H9 (cell line): ENCODE data around the gene EXOC3L4. TPM values are rescaled to one million over a fixed set of nuclear protein-coding genes. Genes with fewer than 3 reads are reported as not detected.

Experiments
- DNase-seq: peaks from one replicate; pipeline ENCODE4 v3.0.0-alpha.2; 2017
- H2AFZ ChIP-seq: one replicate; pipeline ENCODE4 v1.6.1; 2013; ENCODE audit warnings: mild to moderate bottlenecking, low read length, control low read depth, moderate library complexity
- H2AK5ac ChIP-seq: 2 replicates; pipeline ENCODE4 v1.6.1; 2013; ENCODE audit warnings: low read length, control low read depth, mixed read lengths; ENCODE audit not compliant: insufficient read length
- H2BK120ac ChIP-seq: one replicate; pipeline ENCODE4 v1.6.1; 2013; ENCODE audit warnings: low read depth, mild to moderate bottlenecking, low read length, control low read depth, inconsistent platforms; ENCODE audit not compliant: poor library complexity, severe bottlenecking
- H2BK12ac ChIP-seq: 2 replicates; pipeline ENCODE4 v1.6.1; 2013; ENCODE audit warnings: low read length, control low read depth, mixed read lengths, low read depth; ENCODE audit not compliant: insufficient read length
- H2BK15ac ChIP-seq: 2 replicates; pipeline ENCODE4 v1.6.1; 2013; ENCODE audit warnings: low read depth, low read length, control low read depth
- H2BK20ac ChIP-seq: one replicate; pipeline ENCODE4 v1.6.1; 2013; ENCODE audit warnings: low read depth, mild to moderate bottlenecking, low read length, control low read depth, inconsistent platforms; ENCODE audit not compliant: poor library complexity, severe bottlenecking
- H2BK5ac ChIP-seq: 2 replicates; pipeline ENCODE4 v1.6.1; 2013; ENCODE audit warnings: low read length, control low read depth, mixed read lengths; ENCODE audit not compliant: insufficient read length
- H3K14ac ChIP-seq: 2 replicates; pipeline ENCODE4 v1.6.1; 2013; ENCODE audit warnings: low read length, control low read depth; ENCODE audit not compliant: insufficient read depth
- H3K18ac ChIP-seq: 2 replicates; pipeline ENCODE4 v1.6.1; 2013; ENCODE audit warnings: low read depth, mild to moderate bottlenecking, mixed read lengths, low read length, control low read depth; ENCODE audit not compliant: insufficient read length
- H3K23ac ChIP-seq: 2 replicates; pipeline ENCODE4 v1.6.1; 2013; ENCODE audit warnings: low read length, control low read depth, mixed read lengths, low read depth; ENCODE audit not compliant: insufficient read length
- H3K23me2 ChIP-seq: 2 replicates; pipeline ENCODE4 v1.6.1; 2013; ENCODE audit warnings: low read depth, mild to moderate bottlenecking, mixed read lengths, low read length, control low read depth; ENCODE audit not compliant: insufficient read length, poor library complexity, severe bottlenecking
- H3K27ac ChIP-seq: 2 replicates; pipeline ENCODE4 v1.5.1; 2013; ENCODE audit warnings: low read length, control low read depth, mixed read lengths, low read depth; ENCODE audit not compliant: insufficient read length
- H3K27me3 ChIP-seq: 2 replicates; pipeline ENCODE4 v1.6.1; 2013; ENCODE audit warnings: low read length, control low read depth, inconsistent platforms; ENCODE audit not compliant: insufficient read depth
- H3K4ac ChIP-seq: 2 replicates; pipeline ENCODE4 v1.6.1; 2013; ENCODE audit warnings: low read depth, mild to moderate bottlenecking, control low read depth, inconsistent platforms, low read length, moderate library complexity
- H3K4me1 ChIP-seq: 2 replicates; pipeline ENCODE4 v1.6.1; 2013; ENCODE audit warnings: low read length, control low read depth, inconsistent platforms; ENCODE audit not compliant: insufficient read depth
- H3K4me2 ChIP-seq: 2 replicates; pipeline ENCODE4 v1.6.1; 2013; ENCODE audit warnings: low read length, control low read depth, mixed read lengths; ENCODE audit not compliant: insufficient read length, insufficient read depth
- H3K56ac ChIP-seq: 2 replicates; pipeline ENCODE4 v1.6.1; 2013; ENCODE audit warnings: low read depth, mild to moderate bottlenecking, mixed read lengths, low read length, control low read depth; ENCODE audit not compliant: insufficient read length
- H3K79me1 ChIP-seq: 2 replicates; pipeline ENCODE4 v1.6.1; 2013; ENCODE audit warnings: low read depth, mild to moderate bottlenecking, moderate library complexity, low read length, control low read depth, inconsistent platforms; ENCODE audit not compliant: insufficient read depth, poor library complexity, severe bottlenecking
- H3K79me2 ChIP-seq: 2 replicates; pipeline ENCODE4 v1.6.1; 2013; ENCODE audit warnings: low read length, control low read depth, inconsistent platforms; ENCODE audit not compliant: insufficient read depth
- H3K9ac ChIP-seq: 2 replicates; pipeline ENCODE4 v1.6.1; 2013; ENCODE audit warnings: low read length, control low read depth, mixed read lengths; ENCODE audit not compliant: insufficient read length; ENCODE audit errors: extremely low read depth
- H3K9me3 ChIP-seq: one replicate; pipeline ENCODE4 v1.6.1; 2013; ENCODE audit warnings: low read depth, low read length, inconsistent platforms; ENCODE audit not compliant: control insufficient read depth
- H3T11ph ChIP-seq: one replicate; pipeline ENCODE4 v1.6.1; 2013; ENCODE audit warnings: mild to moderate bottlenecking, low read length, control low read depth, inconsistent platforms
- H4K20me1 ChIP-seq: one replicate; pipeline ENCODE4 v1.6.1; 2013; ENCODE audit not compliant: control insufficient read depth, insufficient read length, insufficient read depth
- H4K5ac ChIP-seq: 2 replicates; pipeline ENCODE4 v1.6.1; 2013; ENCODE audit warnings: low read depth, mild to moderate bottlenecking, mixed read lengths, low read length, control low read depth; ENCODE audit not compliant: insufficient read length
- H4K8ac ChIP-seq: replicated peaks from 2 replicates; pipeline ENCODE4 v1.6.1; 2013; ENCODE audit warnings: low read length, control low read depth, mixed read lengths, low read depth; ENCODE audit not compliant: insufficient read length
- H4K91ac ChIP-seq: 2 replicates; pipeline ENCODE4 v1.6.1; 2013; ENCODE audit warnings: low read depth, mild to moderate bottlenecking, moderate library complexity, mixed read lengths, low read length, control low read depth; ENCODE audit not compliant: insufficient read length
- H3K27ac Mint-ChIP-seq, 3 experiments: 2 replicates in 2 of 3; 3 replicates in 1 of 3; pipeline ENCODE4 v1.8.0; 2020 to 2021; ENCODE audit warnings: mixed read lengths in 3 of 3, mild to moderate bottlenecking in 1 of 3, moderate library complexity in 1 of 3
- H3K27me3 Mint-ChIP-seq: 2 replicates; pipeline ENCODE4 v1.8.0; 2021; ENCODE audit warnings: low read depth, mild to moderate bottlenecking, moderate library complexity, mixed read lengths
- H3K36me3 Mint-ChIP-seq, 3 experiments: 2 replicates in 2 of 3; 3 replicates in 1 of 3; pipeline ENCODE4 v1.8.0; 2020 to 2021; ENCODE audit warnings: low read depth in 3 of 3, mixed read lengths in 3 of 3; ENCODE audit not compliant: insufficient read depth in 1 of 3
- H3K4me1 Mint-ChIP-seq, 2 experiments: 2 replicates each; pipeline ENCODE4 v1.8.0; 2020; ENCODE audit warnings: mixed read lengths in 2 of 2
- H3K4me3 Mint-ChIP-seq, 2 experiments: 2 replicates in 1 of 2; 3 replicates in 1 of 2; pipeline ENCODE4 v1.8.0; 2020 to 2021; ENCODE audit warnings: mild to moderate bottlenecking in 2 of 2, mixed read lengths in 2 of 2, moderate library complexity in 1 of 2
- H3K9me3 Mint-ChIP-seq, 2 experiments: 2 replicates in 1 of 2; 3 replicates in 1 of 2; pipeline ENCODE4 v1.8.0; 2020; ENCODE audit warnings: mild to moderate bottlenecking in 2 of 2, mixed read lengths in 2 of 2, moderate library complexity in 1 of 2
- WGBS: extraction: QIAGEN DNeasy Blood & Tissue Kit; methylation state at CpG from one replicate; pipeline ENCODE4 v1.1.7; 2013; ENCODE audit warnings: missing lambda C conversion rate, low lambda C conversion rate, mixed read lengths; ENCODE audit not compliant: insufficient read length; ENCODE audit errors: extremely low coverage; 5-methylcytosine and 5-hydroxymethylcytosine counted together
- total RNA-seq: library from RNA; stranded (reverse); gene quantifications from 2 replicates; pipeline ENCODE4 v1.2.1, GENCODE V29; 2021
- TF ChIP-seq, protein P1 (sequence below): fragments of 200-600 bp; sonication (generic); conservative IDR thresholded peaks from 3 replicates; pipeline ENCODE4 v1.8.0; 2021; ENCODE audit warnings: antibody characterized with exemption, mild to moderate bottlenecking

The EXOC3L4 gene
- total RNA-seq, 1 experiment from 2014 or later = 0.42 TPM

DNA sequence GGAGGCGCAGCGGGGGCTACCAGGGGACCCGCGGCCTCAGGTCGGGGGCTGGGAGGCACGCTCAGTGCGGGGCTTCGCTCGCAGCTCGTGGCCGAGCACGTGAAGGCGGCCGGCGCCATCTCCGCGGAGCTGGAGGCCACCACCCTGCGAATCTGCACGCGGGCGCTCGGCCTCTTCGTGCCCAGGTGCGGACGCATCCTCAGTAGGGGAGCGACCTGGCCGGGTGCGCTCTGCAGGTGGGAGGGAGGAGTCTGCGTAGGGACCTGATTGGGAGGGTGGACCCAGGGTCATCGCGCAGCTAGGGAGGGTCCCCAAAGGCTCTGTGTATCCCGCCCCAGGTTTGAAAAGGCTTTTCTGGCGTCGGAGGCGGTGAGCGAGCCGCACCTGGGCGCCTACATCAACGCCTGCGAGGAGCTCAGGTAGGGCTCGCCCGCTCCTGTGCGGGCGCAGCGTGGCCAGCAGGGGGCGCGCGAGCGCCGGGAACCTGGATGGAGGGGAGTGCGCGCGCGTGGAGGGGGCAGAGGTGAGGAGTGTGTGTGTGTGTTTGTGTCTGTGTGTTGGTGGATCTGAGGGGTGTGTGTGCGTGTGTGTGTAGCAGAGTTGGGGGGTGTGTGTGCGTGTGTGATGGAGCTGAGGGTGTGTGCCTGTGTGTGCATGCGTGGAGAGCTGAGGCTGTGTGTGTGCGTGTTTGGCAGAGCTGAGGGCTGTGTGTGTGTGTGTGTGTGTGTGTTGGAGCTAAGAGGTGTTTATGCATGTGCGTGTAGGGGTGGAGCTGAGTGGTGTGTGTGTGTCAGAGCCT lies 10.3 kb downstream of the EXOC3L4 start:
- Histone ChIP-seq H2BK12ac (no peak overlapping the region), H3K9ac (no peak overlapping the region), H3K79me1 (no peaks in the 10 kb centered on the region), H3K79me2 (no peaks in the 10 kb centered on the region), H3K9me3 (no peaks in the 10 kb centered on the region), H2BK15ac (no peak overlapping the region), H3K23me2 (peaks cover under 1% of the 10 kb centered on the region), H3K27me3 (no peaks in the 10 kb centered on the region), H2BK5ac (no peak overlapping the region), H4K8ac (no peak overlapping the region), H3K23ac (no peak overlapping the region), H3T11ph (no peak overlapping the region), H2BK120ac (no peak overlapping the region), H3K4me1 (no peaks in the 10 kb centered on the region; the same call in 1 of the 2 replicates), H4K20me1 (no peaks in the 10 kb centered on the region), H3K18ac (peak overlapping the region; percentile 31), H2AK5ac (no peak overlapping the region), H2AFZ (no peak overlapping the region), H4K91ac (no peak overlapping the region), H3K4ac (no peak overlapping the region), H4K5ac (no peak overlapping the region), H2BK20ac (no peak overlapping the region), H3K14ac (0 out of 2 replicates have a peak overlapping the region, but pooled peaks have one; percentile 37), H3K4me2 (no peak overlapping the region), H3K56ac (no peak overlapping the region), H3K27ac (no peak overlapping the region)
- TF ChIP-seq, protein P1, sequence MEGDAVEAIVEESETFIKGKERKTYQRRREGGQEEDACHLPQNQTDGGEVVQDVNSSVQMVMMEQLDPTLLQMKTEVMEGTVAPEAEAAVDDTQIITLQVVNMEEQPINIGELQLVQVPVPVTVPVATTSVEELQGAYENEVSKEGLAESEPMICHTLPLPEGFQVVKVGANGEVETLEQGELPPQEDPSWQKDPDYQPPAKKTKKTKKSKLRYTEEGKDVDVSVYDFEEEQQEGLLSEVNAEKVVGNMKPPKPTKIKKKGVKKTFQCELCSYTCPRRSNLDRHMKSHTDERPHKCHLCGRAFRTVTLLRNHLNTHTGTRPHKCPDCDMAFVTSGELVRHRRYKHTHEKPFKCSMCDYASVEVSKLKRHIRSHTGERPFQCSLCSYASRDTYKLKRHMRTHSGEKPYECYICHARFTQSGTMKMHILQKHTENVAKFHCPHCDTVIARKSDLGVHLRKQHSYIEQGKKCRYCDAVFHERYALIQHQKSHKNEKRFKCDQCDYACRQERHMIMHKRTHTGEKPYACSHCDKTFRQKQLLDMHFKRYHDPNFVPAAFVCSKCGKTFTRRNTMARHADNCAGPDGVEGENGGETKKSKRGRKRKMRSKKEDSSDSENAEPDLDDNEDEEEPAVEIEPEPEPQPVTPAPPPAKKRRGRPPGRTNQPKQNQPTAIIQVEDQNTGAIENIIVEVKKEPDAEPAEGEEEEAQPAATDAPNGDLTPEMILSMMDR = peak; percentile 95
- no peaks in the 10 kb centered on the region for H3K9me3 Mint-ChIP-seq
- H3K36me3 Mint-ChIP-seq = no peaks in the 10 kb centered on the region; a peak in 1 of 7 replicates
- peaks cover 34% of the 10 kb centered on the region for H3K27me3 Mint-ChIP-seq
- DNase-seq = peak; percentile 81
- H3K4me1 Mint-ChIP-seq = peaks cover 17 to 33% of the 10 kb centered on the region in 2 experiments
- peak overlapping the region in 1 of 2 experiments; percentile 65; a peak in 4 of 5 replicates for H3K4me3 Mint-ChIP-seq
- H3K27ac Mint-ChIP-seq = no peak overlapping the region
- WGBS = no CpG with 5 or more reads among the region's 59 CpGs
